ENCODE measurements around the gene TRABD2B.

Gene TRABD2B

DNA sequence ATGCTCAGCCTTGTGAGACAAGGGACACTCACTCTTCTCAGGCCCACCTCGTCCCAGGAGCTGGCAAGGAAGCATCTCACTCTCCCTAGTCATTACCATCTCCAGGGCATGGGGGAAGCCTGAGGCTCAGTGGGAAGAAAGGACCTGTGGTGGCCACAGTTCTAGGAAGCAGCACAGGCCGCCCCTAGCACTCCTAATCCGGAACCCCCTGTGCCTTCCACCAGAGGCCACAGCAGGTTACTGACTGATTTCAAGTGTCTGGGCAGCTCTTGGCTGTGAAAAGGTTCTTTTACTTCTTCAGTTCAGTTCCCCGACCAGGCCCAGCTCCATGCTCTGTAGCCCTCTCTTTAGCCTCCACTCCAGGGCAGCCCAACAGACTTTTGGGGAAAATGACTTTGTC is 84.4 kb downstream of the TRABD2B start:
- Histone ChIP-seq H2AFZ (ENCODE audit: low read depth, low read length) (no peak overlapping the region), H3K4me1 (ENCODE audit: insufficient read depth, low read length) (no peaks in the 10 kb centered on the region), H3K36me3 (ENCODE audit: insufficient read depth, low read length) (no peaks in the 10 kb centered on the region), H3K4me3 (ENCODE audit: low read length) (no peak overlapping the region), H3K27me3 (ENCODE audit: insufficient read depth, low read length) (peaks cover 13% of the 10 kb centered on the region), H3K9me3 (ENCODE audit: low read length) (no peaks in the 10 kb centered on the region)

DNA sequence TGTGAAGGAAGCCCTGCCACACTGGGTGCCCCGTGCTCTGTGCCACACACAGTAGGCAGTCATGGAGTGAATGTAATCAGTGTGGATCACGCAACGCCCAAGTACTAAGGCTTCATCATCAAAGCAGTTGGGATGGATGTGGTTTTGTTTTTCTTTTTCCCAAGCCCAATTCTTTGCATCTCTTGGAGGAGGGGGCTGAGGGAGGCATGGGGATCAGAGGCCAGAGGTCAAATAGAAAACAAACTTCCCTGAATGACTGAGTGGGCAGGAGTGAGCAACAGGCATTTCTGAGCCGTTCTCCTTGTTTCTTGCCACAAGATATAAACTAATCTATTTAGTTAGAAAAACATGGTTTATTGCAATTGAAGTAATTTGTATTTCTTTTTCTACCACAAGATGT is 85.3 kb downstream of the TRABD2B start:
- H3K36me3 ChIP-seq (ENCODE audit: insufficient read depth, low read length) = no peaks in the 10 kb centered on the region
- H3K4me3 ChIP-seq (ENCODE audit: low read length) = no peak overlapping the region
- H2AFZ ChIP-seq (ENCODE audit: low read depth, low read length) = no peak overlapping the region
- no peaks in the 10 kb centered on the region for H3K4me1 ChIP-seq (ENCODE audit: insufficient read depth, low read length)
- peaks cover 21% of the 10 kb centered on the region for H3K27me3 ChIP-seq (ENCODE audit: insufficient read depth, low read length)
- no peaks in the 10 kb centered on the region for H3K9me3 ChIP-seq (ENCODE audit: low read length)

DNA sequence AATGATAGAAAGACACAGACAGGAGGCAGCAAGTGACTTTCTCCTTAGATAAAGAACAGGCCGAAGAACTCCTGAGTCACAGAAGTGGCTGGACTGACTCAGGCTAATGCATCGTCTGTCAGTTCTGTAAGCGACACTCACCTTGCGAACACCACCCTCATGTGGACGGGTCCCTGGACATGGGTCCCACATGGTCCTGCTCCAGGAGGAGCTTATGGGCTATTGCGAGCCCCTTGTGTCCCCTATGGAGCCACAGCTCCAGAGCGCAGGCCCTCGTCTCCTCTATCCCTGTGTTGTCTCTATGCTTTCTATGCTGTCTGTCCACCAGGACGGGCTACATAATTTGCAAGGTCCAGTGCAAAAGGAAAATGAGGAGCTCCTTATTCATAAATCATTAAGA is 85.8 kb downstream of the TRABD2B start:
- Histone ChIP-seq H3K4me1 (ENCODE audit: insufficient read depth, low read length) (no peaks in the 10 kb centered on the region), H3K36me3 (ENCODE audit: insufficient read depth, low read length) (no peaks in the 10 kb centered on the region), H3K9me3 (ENCODE audit: low read length) (no peaks in the 10 kb centered on the region), H2AFZ (ENCODE audit: low read depth, low read length) (no peak overlapping the region), H3K4me3 (ENCODE audit: low read length) (no peak overlapping the region), H3K27me3 (ENCODE audit: insufficient read depth, low read length) (peaks cover 26% of the 10 kb centered on the region)

DNA sequence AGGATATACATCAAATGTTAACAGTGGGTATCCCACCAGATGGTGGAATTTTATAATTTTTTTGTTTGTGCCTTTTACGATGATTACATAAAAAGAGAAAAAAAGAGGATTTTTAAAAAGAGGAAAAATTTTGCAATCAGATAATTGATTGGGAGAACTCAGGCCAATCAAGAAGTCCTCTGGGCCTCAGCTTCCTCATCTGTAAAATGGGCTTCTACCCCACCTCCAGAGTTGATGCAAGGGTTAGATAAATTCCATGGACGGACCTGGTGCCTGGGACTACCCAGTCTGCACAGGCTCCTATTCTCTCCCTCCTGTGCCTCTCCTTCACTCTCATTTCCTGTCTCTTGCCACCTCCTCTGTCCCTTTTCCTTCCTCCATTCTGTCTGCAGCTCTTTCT is 88.9 kb downstream of the TRABD2B start:
- Histone ChIP-seq H2AFZ (ENCODE audit: low read depth, low read length) (no peak overlapping the region), H3K36me3 (ENCODE audit: insufficient read depth, low read length) (no peaks in the 10 kb centered on the region), H3K4me1 (ENCODE audit: insufficient read depth, low read length) (no peaks in the 10 kb centered on the region), H3K27me3 (ENCODE audit: insufficient read depth, low read length) (peaks cover 35% of the 10 kb centered on the region), H3K4me3 (ENCODE audit: low read length) (no peak overlapping the region), H3K9me3 (ENCODE audit: low read length) (no peaks in the 10 kb centered on the region)

DNA sequence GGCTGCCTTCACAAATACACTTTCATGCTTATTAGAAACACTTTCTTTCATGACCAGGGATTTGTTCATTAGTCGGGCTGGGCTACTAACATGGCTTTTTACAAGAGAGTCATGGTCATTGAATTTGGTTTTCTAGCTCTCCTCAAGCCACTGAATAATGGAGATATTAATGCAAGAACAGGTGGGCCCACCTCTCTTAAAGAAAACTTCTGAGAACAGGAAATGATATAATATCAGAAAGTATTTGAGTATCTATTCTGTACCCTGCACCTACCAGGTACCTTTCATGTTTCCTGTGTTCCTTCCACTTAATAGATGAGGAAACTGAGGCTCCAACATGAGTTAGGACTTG is 90.0 kb downstream of the TRABD2B start:
- Histone ChIP-seq H3K4me1 (ENCODE audit: insufficient read depth, low read length) (no peaks in the 10 kb centered on the region), H2AFZ (ENCODE audit: low read depth, low read length) (no peak overlapping the region), H3K4me3 (ENCODE audit: low read length) (no peak overlapping the region), H3K9me3 (ENCODE audit: low read length) (no peaks in the 10 kb centered on the region), H3K27me3 (ENCODE audit: insufficient read depth, low read length) (peaks cover 35% of the 10 kb centered on the region), H3K36me3 (ENCODE audit: insufficient read depth, low read length) (no peaks in the 10 kb centered on the region)

DNA sequence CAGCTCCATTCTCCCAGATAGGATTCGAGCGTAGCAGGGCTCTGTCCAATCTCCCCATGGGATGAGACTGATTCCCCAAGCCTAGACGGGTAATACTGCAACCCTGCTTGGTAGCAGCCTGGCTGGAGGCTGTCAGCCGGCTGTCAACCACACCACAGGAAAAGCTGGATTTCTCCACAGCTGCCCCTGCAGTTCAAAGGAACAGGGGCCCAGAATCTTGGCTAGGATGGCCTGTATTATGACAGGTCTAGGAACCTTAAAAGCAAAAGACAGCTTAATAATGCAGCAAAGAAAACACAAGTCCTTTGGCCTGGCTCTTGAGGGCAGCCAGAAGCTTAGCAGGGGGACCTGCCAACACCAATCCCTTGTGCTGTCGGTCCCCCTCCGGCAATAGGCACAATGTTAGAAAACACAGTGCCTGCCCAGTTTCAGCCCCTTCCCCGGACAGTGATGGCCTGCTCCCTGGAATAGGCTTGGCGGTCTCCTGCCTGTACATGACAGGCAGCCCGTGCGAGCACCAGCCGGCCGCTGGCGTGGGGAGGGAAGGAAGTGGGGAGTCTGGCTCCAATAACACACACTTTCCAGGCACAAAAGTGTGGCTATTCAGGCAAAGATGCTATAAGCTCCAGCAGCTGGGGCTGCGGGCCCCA is 90.5 kb downstream of the TRABD2B start:
- Histone ChIP-seq H3K4me3 (ENCODE audit: low read length) (no peak overlapping the region), H2AFZ (ENCODE audit: low read depth, low read length) (no peak overlapping the region), H3K27me3 (ENCODE audit: insufficient read depth, low read length) (peaks cover 33% of the 10 kb centered on the region), H3K4me1 (ENCODE audit: insufficient read depth, low read length) (no peaks in the 10 kb centered on the region), H3K36me3 (ENCODE audit: insufficient read depth, low read length) (no peaks in the 10 kb centered on the region), H3K9me3 (ENCODE audit: low read length) (no peaks in the 10 kb centered on the region)

DNA sequence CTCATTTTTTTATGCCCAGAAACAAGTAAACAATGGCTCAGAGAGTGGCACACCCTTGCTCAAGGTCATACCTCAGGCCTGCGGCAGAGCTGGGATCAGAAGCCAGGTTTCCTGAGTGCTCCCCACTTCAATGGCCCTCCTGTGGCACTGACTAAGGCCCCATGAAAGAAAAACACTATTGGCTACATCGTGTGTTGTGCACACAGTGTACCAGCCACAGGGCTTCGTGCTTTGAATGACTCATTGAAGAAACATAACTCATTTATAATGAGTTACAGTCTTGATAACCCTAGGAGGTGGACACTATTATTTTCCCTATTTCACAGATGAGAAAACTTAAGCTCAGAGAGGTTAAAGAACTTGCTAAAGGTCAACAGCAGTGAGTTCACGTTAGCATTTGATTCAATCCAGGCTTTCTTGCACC is 91.2 kb downstream of the TRABD2B start:
- H2AFZ ChIP-seq (ENCODE audit: low read depth, low read length) = no peak overlapping the region
- H3K4me3 ChIP-seq (ENCODE audit: low read length) = no peak overlapping the region
- H3K9me3 ChIP-seq (ENCODE audit: low read length) = no peaks in the 10 kb centered on the region
- peaks cover 32% of the 10 kb centered on the region for H3K27me3 ChIP-seq (ENCODE audit: insufficient read depth, low read length)
- H3K4me1 ChIP-seq (ENCODE audit: insufficient read depth, low read length) = no peaks in the 10 kb centered on the region
- H3K36me3 ChIP-seq (ENCODE audit: insufficient read depth, low read length) = no peaks in the 10 kb centered on the region

DNA sequence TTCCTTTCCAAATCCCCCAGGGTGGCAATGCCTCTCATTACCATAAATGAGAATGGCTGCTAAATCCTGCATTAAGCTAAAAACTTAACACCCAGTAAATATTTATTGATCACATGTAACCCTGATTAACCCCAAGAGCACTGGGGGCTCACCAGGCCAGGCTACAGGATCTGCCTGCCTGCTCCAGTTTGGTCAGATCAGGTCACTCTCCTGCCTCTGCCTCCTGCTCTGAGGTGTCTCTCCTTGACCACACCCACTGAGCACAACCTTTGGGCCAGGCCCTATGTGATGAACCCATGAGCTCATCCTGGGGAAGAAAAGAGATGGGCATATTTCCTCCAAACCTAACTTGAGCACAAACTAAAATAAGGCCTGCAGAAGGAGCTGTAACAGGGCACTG is 93.5 kb downstream of the TRABD2B start:
- Histone ChIP-seq H3K4me3 (ENCODE audit: low read length) (no peak overlapping the region), H3K27me3 (ENCODE audit: insufficient read depth, low read length) (peaks cover 30% of the 10 kb centered on the region), H2AFZ (ENCODE audit: low read depth, low read length) (no peak overlapping the region), H3K36me3 (ENCODE audit: insufficient read depth, low read length) (no peaks in the 10 kb centered on the region), H3K9me3 (ENCODE audit: low read length) (no peaks in the 10 kb centered on the region), H3K4me1 (ENCODE audit: insufficient read depth, low read length) (no peaks in the 10 kb centered on the region)

DNA sequence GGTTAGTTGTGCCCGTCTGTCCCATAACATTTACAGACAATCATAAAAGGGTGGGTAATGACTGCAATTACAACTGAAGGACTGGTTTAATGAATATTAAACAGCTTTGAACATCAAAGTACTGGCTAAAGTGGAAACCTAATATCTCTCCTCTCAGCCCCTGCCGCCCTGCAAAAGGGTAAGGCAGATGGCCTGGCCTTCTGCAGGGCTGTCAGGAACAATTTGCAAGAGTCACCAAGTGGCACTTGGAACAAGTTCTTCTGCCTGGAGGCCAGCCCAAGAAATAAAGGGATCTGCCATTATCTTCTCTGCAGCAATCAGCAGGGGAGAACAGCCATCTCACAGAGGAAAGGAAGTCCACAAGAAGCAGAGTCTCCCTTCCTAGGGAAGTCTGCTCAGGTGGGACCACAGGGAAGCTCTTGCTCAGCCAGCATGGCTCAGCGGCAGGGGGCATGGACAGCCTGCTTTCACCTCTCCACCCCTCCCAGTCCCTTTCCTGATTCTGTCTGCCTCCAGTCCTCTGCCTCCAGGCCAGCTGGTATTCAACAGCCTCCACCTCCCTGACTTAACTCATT is 96.1 kb downstream of the TRABD2B start:
- no peaks in the 10 kb centered on the region for H3K9me3 ChIP-seq (ENCODE audit: low read length)
- no peaks in the 10 kb centered on the region for H3K4me1 ChIP-seq (ENCODE audit: insufficient read depth, low read length)
- H3K36me3 ChIP-seq (ENCODE audit: insufficient read depth, low read length) = no peaks in the 10 kb centered on the region
- H3K27me3 ChIP-seq (ENCODE audit: insufficient read depth, low read length) = peaks cover 6% of the 10 kb centered on the region
- H3K4me3 ChIP-seq (ENCODE audit: low read length) = no peak overlapping the region
- H2AFZ ChIP-seq (ENCODE audit: low read depth, low read length) = no peak overlapping the region

DNA sequence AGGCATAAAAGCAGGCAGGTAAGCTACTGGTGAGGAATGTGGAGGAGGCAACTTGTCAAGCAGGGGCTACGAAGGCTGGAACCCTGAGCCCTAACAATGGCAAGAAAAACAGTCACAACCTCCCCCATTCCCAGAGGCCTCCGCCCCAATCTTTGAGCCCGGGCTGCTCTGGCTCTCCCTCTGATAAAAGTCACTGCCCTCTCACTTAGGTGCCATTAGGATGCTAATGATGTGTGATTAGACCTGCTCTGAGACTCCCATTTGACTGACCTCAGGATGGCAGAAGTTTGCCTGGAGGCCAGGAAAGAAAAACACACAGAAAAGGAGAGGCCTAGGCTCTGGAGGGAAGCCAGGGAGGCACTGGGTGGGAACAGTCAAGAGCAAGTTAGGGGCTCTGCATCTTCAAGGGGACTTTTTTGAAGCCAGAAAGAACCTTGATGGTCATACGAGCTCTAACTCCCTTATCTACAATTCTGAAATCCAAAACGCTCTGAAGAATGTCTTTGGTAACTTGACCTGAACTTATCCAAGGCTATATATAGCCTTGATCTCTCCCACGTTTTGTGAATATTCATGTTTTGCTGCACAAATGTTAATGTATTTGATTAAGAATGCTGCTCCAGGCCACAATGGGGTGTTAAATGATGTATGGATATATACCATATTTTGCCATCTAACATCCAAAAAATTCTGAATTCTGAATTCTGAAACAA is 98.9 kb downstream of the TRABD2B start:
- Histone ChIP-seq H2AFZ (ENCODE audit: low read depth, low read length) (no peak overlapping the region), H3K27me3 (ENCODE audit: insufficient read depth, low read length) (no peaks in the 10 kb centered on the region), H3K9me3 (ENCODE audit: low read length) (no peaks in the 10 kb centered on the region), H3K4me3 (ENCODE audit: low read length) (no peak overlapping the region), H3K36me3 (ENCODE audit: insufficient read depth, low read length) (no peaks in the 10 kb centered on the region), H3K4me1 (ENCODE audit: insufficient read depth, low read length) (no peaks in the 10 kb centered on the region)

DNA sequence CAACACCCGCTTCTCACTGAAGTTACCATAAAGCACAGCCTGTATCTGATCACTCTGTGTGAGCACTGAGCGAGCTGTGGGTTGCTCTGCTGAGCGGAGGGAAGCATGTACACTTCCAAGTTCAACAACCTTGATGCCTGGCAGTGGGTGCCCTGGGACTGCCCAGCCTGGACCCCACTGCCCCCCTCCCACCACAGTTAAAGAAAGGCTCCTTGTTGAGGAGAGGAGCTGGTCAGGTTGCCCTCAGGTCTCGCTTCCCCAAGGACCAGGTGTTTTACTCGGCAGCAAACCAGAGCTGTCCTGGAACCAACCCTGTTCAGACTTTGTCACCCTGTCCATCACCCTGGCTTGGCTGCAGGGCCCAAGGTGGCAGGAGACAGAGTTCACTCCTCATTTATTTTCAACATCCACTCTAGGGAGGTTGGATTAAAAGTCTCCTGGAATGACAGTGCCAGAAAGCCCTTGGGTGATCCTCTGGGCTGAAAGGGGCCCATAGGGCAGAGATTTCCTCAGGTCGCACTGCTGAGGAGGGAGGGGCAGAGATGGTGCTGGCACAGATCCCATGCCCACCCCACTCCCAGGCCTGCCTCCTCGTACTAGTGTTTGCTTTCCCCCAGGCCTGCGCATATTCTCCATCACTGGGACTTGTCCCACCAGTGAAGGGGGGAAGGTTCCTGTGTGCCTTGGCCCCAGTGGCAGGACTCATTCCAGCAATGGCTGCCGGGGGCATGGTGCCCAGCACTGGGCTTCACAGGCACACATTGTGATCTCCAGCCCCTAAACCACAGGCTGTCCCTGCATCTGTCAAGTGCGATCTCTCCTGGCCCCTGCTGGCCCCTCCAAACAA is 101.7 kb downstream of the TRABD2B start:
- H3K9me3 ChIP-seq (ENCODE audit: low read length) = no peaks in the 10 kb centered on the region
- no peaks in the 10 kb centered on the region for H3K4me1 ChIP-seq (ENCODE audit: insufficient read depth, low read length)
- H3K36me3 ChIP-seq (ENCODE audit: insufficient read depth, low read length) = no peaks in the 10 kb centered on the region
- H2AFZ ChIP-seq (ENCODE audit: low read depth, low read length) = no peak overlapping the region
- H3K27me3 ChIP-seq (ENCODE audit: insufficient read depth, low read length) = no peaks in the 10 kb centered on the region
- H3K4me3 ChIP-seq (ENCODE audit: low read length) = no peak overlapping the region

DNA sequence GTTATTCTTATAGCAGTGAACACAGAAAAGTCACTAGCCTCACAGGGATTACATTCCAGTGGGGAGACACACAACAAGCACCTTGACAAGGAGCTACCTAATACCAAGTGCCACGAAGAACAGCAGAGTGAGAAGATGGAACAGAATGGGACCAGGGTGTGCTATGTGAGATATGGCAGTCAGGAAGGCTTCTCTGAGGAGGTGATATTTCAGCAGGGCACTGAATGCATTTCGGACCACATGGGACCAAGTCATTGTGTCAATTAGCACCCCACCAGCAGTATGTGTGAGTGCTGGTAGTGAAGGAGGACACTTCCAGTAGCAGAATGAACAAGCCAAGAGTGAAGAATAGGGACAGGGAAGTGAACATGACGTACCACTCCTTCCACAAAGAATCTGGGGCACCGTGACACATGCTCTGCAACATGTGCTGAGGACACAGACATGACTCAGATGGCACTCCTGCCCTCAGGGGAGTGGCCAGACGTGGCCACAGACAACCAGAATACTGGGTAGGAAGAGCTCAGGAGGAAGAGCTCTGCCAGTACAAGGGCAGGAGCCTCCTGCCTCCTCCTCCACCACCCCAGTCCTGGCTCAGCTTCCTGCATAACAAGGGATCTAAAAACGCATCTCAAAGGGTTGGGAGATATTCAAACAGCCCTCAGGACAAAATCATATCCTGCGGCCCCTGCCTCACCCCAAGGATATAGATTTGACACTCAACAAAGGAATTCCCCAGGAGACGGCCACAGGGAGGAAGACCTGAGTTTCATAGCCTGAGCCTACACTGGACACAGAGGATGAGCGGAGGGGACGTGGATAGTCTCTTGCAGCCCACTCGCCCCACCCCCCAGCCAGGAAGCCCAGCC is 102.5 kb downstream of the TRABD2B start:
- Histone ChIP-seq H2AFZ (ENCODE audit: low read depth, low read length) (no peak overlapping the region), H3K4me3 (ENCODE audit: low read length) (no peak overlapping the region), H3K9me3 (ENCODE audit: low read length) (no peaks in the 10 kb centered on the region), H3K36me3 (ENCODE audit: insufficient read depth, low read length) (no peaks in the 10 kb centered on the region), H3K4me1 (ENCODE audit: insufficient read depth, low read length) (no peaks in the 10 kb centered on the region), H3K27me3 (ENCODE audit: insufficient read depth, low read length) (no peaks in the 10 kb centered on the region)
